ENCODE measurements around the gene SKP1. TPM values are rescaled to one million over a fixed set of nuclear protein-coding genes. Genes with fewer than 3 reads are reported as not detected.

The SKP1 gene
- total and polyA plus RNA-seq, 9 of the 15 experiments (the other 6 are each of a cell fraction or from before 2014, with no cell fraction given) = 301 to 2,109 (median 639) TPM

GRCh38 chr5:134224888-134225779 is 48.4 kb upstream of the SKP1 start (continued):
- TF ChIP-seq E2F8 (IDR thresholded peaks at IDR 0.05; ENCODE audit: low read depth, partially characterized antibody) (no peak), RBBP5 (IDR thresholded peaks at IDR 0.05; ENCODE audit: borderline replicate concordance, insufficient read depth, low read length, poor library complexity, severe bottlenecking) (peak; percentile 74)

GRCh38 chr5:134223406-134224248 is 46.9 kb upstream of the SKP1 start:
- Histone ChIP-seq H2AFZ (ENCODE audit: low read depth, low read length) (no peak overlapping the region), H3K27me3 (ENCODE audit: control insufficient read depth in 2 of 2, insufficient read depth in 2 of 2, low read length in 2 of 2) (no peaks in the 10 kb centered on the region), H3K4me3 (peak overlapping the region; percentile 97), H3K4me2 (ENCODE audit: insufficient read depth, low read length) (peak overlapping the region; percentile 89), H3K9me3 (replicated peaks; ENCODE audit: control insufficient read depth, insufficient read depth, low read depth, low read length) (no peaks in the 10 kb centered on the region), H3K4me1 (replicated peaks in 1 of 2; ENCODE audit: control insufficient read depth in 2 of 2, insufficient read depth in 2 of 2, low read length in 2 of 2) (peaks cover 20 to 25% of the 10 kb centered on the region in 2 experiments), H3K79me2 (ENCODE audit: control insufficient read depth, insufficient read depth, low read length) (peaks cover 85% of the 10 kb centered on the region), H3K36me3 (ENCODE audit: control insufficient read depth, insufficient read depth, low read length) (peaks cover 50% of the 10 kb centered on the region), H3K9me1 (ENCODE audit: control insufficient read depth, insufficient read depth, low read length) (peaks cover 4% of the 10 kb centered on the region), H4K20me1 (replicated peaks; ENCODE audit: control insufficient read depth, insufficient read depth, low read length) (peaks cover 52% of the 10 kb centered on the region), H3K9ac (ENCODE audit: insufficient read depth in 1 of 2, low read depth in 2 of 2, low read length in 2 of 2) (peak overlapping the region in 1 of 2 experiments; percentile 99; a peak in 2 of 4 replicates), H3K27ac (ENCODE audit: extremely low read depth, low read depth, low read length) (peak overlapping the region; percentile 99)
- intact Hi-C loops (cut with micrococcal nuclease) (no loop called here), in situ Hi-C loops (cut with MboI) (no loop called here)
- ATAC-seq (no peak), DNase-seq (ENCODE audit: extremely low read depth in 1 of 4, low spot score in 3 of 4) (peak in 1 of 4 experiments; percentile 55), FAIRE-seq (no peak)
- 2% methylated on average over 9 of the region's 9 CpGs for WGBS (ENCODE audit: insufficient coverage, low coverage, missing lambda C conversion rate)
- CTCF ChIA-PET (ENCODE audit: low intra/inter-chr PET ratio) = no interaction called here
- no TSS peak for BruUV-seq (replicated peaks)
- POLR2A ChIA-PET = interaction anchor here (1.2 to 8.6 kb wide), 3 partner anchors 12 to 20 kb away, joined by 3 to 95 read pairs (median 5); no protein-coding TSS in a partner anchor
- 0 out of 2 replicates have a peak, but pooled peaks have one; percentile 26 for TF ChIP-seq MBD1 (CRISPR knock-in tag; IDR thresholded peaks at IDR 0.05)
- TF ChIP-seq CGGBP1 (CRISPR knock-in tag; IDR thresholded peaks at IDR 0.05) = no peak
- TF ChIP-seq RCOR1 (IDR thresholded peaks at IDR 0.05; ENCODE audit: borderline replicate concordance in 1 of 2, low read depth in 2 of 2, low read length in 2 of 2) = peak in 1 of 2 experiments; percentile 44; a peak in 1 of 4 replicates
- peak; percentile 91 for TF ChIP-seq ATF7 (IDR thresholded peaks at IDR 0.05)
- TF ChIP-seq L3MBTL2 (IDR thresholded peaks at IDR 0.05) = 0 out of 2 replicates have a peak, but pooled peaks have one; percentile 15
- peak; percentile 3; the same call in 1 of the 2 replicates for TF ChIP-seq RBFOX2 (IDR thresholded peaks at IDR 0.05; ENCODE audit: low read depth, low read length)
- TF ChIP-seq ZNF282 (CRISPR knock-in tag; IDR thresholded peaks at IDR 0.05) = no peak
- no peak for TF ChIP-seq MLLT1 (IDR thresholded peaks at IDR 0.05)

Measured in K562 (cell line).